ENCODE measurements around the gene PARP3.

DNA sequence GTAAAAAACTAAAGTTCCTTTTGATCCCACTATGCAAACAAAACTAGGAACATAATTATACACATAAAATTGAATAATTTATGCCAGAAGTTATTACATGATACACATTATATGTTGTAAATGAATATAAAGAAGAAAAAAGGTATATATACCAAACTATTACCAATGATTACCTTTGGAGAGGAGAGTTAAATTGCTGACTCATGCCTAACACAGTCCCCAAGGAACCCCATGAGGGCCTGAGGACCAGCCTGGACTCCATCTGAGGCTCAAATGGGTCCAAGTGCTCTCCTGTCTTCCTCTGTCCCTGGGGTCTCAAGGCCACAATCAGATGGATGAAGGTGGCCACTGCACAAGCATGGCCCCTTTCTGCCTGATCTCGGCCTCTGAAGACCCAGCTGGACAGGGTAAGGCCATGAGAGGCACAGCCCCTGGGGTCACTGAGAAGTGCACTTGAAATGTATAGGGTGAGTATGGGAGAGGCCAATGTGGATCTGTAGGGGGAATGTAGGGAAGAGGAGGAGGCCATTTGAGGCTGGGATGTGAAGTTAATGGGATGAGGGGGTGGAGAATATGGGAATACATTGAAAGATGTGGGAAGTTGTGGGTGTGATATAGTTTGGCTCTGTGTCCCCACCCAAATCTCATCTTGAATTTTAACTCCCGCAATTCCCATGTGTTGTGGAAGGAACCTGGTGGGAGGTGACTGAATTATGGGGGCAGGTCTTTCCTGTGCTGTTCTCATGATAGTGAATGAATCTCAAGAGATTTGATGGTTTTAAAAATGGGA lies 37.9 kb upstream of the PARP3 start:
- TF ChIP-seq EP300 (IDR thresholded peaks at IDR 0.05) (no peak), POLR2A (IDR thresholded peaks at IDR 0.05) (no peak), CTCF (IDR thresholded peaks at IDR 0.05) (no peak), POLR2AphosphoS5 (IDR thresholded peaks at IDR 0.05) (no peak)

Measured in gastroesophageal sphincter (tissue), 3 donors.